HG03064 (cell line): Measurements from ENCODE around the gene LARGE2.
A peak's percentile ranks its signal among the peaks of the same experiment; 100 is the strongest.

Source experiments
- ATAC-seq: cut with Tn5 transposase; IDR thresholded peaks from one replicate; pipeline ENCODE4 v1.9.1; 2021; ENCODE audit warnings: low read depth; ENCODE audit not compliant: unreplicated experiment

Gene LARGE2

GRCh38 chr11:45913514-45913913, 8.9 kb upstream of the LARGE2 start:
- no peak for ATAC-seq

GRCh38 chr11:45913942-45914635, 8.4 kb upstream of the LARGE2 start:
- ATAC-seq = no peak

GRCh38 chr11:45915446-45915845, 7.0 kb upstream of the LARGE2 start:
- no peak for ATAC-seq

GRCh38 chr11:45917286-45917622, 5.2 kb upstream of the LARGE2 start:
- no peak for ATAC-seq

GRCh38 chr11:45917623-45918330, 4.7 kb upstream of the LARGE2 start, which contains the start of gene PEX16:
Gene PEX16, minus strand, starts transcription at chr11:45917877. Its CDS starts 66 bp downstream, at chr11:45917811.
- ATAC-seq = peak; percentile 86

- no peak for ATAC-seq
These were observed 4.0 kb upstream of the LARGE2 start for GRCh38 chr11:45918331-45918941.

GRCh38 chr11:45918962-45919675, 3.3 kb upstream of the LARGE2 start:
- no peak for ATAC-seq

GRCh38 chr11:45919806-45920530, 2.5 kb upstream of the LARGE2 start:
- ATAC-seq = no peak

- no peak for ATAC-seq
These were observed 1.7 kb upstream of the LARGE2 start for GRCh38 chr11:45920531-45921477.

- ATAC-seq = no peak
These were observed 663 bp upstream of the LARGE2 start for GRCh38 chr11:45921561-45922424.

- ATAC-seq = no peak
These were observed 1.8 kb downstream of the LARGE2 start for GRCh38 chr11:45924036-45924915.

GRCh38 chr11:45924927-45925326, 2.5 kb downstream of the LARGE2 start:
- no peak for ATAC-seq

GRCh38 chr11:45925550-45925949, 3.1 kb downstream of the LARGE2 start:
- ATAC-seq = no peak

GRCh38 chr11:45926001-45926401, 3.5 kb downstream of the LARGE2 start:
- no peak for ATAC-seq

- ATAC-seq = no peak
These were observed 4.3 kb downstream of the LARGE2 start for GRCh38 chr11:45926536-45927331.

GRCh38 chr11:45927332-45927683, 4.9 kb downstream of the LARGE2 start:
- no peak for ATAC-seq
